DOHH2 (cell line): ENCODE data around the gene SMIM5.

Experiments used
- H3F3A ChIP-seq: fragments of 200-600 bp; sonication (generic), shearing (Covaris generic); 2 replicates; pipeline ENCODE4 v1.6.0; 2016; ENCODE audit warnings: antibody characterized with exemption, mild to moderate bottlenecking; ENCODE audit not compliant: control insufficient read depth, insufficient read depth
- H3K27ac ChIP-seq: fragments of 200-600 bp; sonication (generic); 2 replicates; pipeline ENCODE4 v1.5.1; 2014; ENCODE audit warnings: low read depth, mild to moderate bottlenecking, low read length, moderate library complexity
- H3K27me3 ChIP-seq: fragments of 200-600 bp; sonication (generic); 2 replicates; pipeline ENCODE4 v1.6.1; 2014; ENCODE audit warnings: mild to moderate bottlenecking, low read length, mixed read lengths; ENCODE audit not compliant: control insufficient read depth
- H3K36me3 ChIP-seq: fragments of 200-600 bp; sonication (generic); 2 replicates; pipeline ENCODE4 v1.6.1; 2014; ENCODE audit warnings: mild to moderate bottlenecking, low read length, moderate library complexity, mixed read lengths; ENCODE audit not compliant: control insufficient read depth
- H3K4me1 ChIP-seq: fragments of 200-600 bp; sonication (generic); 2 replicates; pipeline ENCODE4 v1.6.1; 2014; ENCODE audit warnings: mild to moderate bottlenecking, low read length, mixed read lengths; ENCODE audit not compliant: control insufficient read depth
- H3K4me2 ChIP-seq: fragments of 200-600 bp; sonication (generic); 2 replicates; pipeline ENCODE4 v1.6.0; 2014; ENCODE audit warnings: mild to moderate bottlenecking, low read length, moderate library complexity
- H3K4me3 ChIP-seq: fragments of 200-600 bp; sonication (generic); 2 replicates; pipeline ENCODE4 v1.5.1; 2014; ENCODE audit warnings: mild to moderate bottlenecking, low read length, mixed read lengths
- H3K79me2 ChIP-seq: fragments of 200-600 bp; sonication (generic); 2 replicates; pipeline ENCODE4 v1.6.1; 2014; ENCODE audit warnings: mild to moderate bottlenecking, low read length, mixed read lengths; ENCODE audit not compliant: control insufficient read depth
- H3K9me2 ChIP-seq: fragments of 200-600 bp; sonication (generic); replicated peaks from 2 replicates; pipeline ENCODE4 v1.6.1; 2014; ENCODE audit warnings: mild to moderate bottlenecking, low read length, mixed read lengths; ENCODE audit not compliant: control insufficient read depth
- H3K9me3 ChIP-seq: fragments of 200-600 bp; sonication (generic); 2 replicates; pipeline ENCODE4 v1.6.1; 2014; ENCODE audit warnings: antibody characterized with exemption, low read length, mixed read lengths; ENCODE audit not compliant: control insufficient read depth, insufficient read depth
- H4K20me1 ChIP-seq: fragments of 200-600 bp; sonication (generic); 2 replicates; pipeline ENCODE4 v1.6.0; 2014; ENCODE audit warnings: low read depth, mild to moderate bottlenecking, antibody characterized with exemption, low read length, moderate library complexity; ENCODE audit not compliant: control insufficient read depth, insufficient read depth
- EZH2phosphoT487 ChIP-seq: fragments of 200-600 bp; sonication (generic); IDR thresholded peaks from 2 replicates; pipeline ENCODE4 v1.6.1; 2017; ENCODE audit warnings: borderline replicate concordance, mild to moderate bottlenecking, antibody characterized with exemption, low read length, moderate library complexity, mixed read lengths
- TF ChIP-seq, protein P1 (sequence below): fragments of 200-600 bp; sonication (generic); IDR thresholded peaks from one replicate; pipeline ENCODE4 v1.5.1; 2014; ENCODE audit warnings: antibody characterized with exemption, mild to moderate bottlenecking, low read depth, low read length; ENCODE audit not compliant: poor library complexity, severe bottlenecking

SMIM5 gene

GRCh38 chr17:75623386-75623785 lies 9.8 kb upstream of the SMIM5 start:
- no peak for TF ChIP-seq EZH2phosphoT487
- TF ChIP-seq, protein P1, sequence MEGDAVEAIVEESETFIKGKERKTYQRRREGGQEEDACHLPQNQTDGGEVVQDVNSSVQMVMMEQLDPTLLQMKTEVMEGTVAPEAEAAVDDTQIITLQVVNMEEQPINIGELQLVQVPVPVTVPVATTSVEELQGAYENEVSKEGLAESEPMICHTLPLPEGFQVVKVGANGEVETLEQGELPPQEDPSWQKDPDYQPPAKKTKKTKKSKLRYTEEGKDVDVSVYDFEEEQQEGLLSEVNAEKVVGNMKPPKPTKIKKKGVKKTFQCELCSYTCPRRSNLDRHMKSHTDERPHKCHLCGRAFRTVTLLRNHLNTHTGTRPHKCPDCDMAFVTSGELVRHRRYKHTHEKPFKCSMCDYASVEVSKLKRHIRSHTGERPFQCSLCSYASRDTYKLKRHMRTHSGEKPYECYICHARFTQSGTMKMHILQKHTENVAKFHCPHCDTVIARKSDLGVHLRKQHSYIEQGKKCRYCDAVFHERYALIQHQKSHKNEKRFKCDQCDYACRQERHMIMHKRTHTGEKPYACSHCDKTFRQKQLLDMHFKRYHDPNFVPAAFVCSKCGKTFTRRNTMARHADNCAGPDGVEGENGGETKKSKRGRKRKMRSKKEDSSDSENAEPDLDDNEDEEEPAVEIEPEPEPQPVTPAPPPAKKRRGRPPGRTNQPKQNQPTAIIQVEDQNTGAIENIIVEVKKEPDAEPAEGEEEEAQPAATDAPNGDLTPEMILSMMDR = no peak
- Histone ChIP-seq H3K4me2 (no peak overlapping the region), H3F3A (no peaks in the 10 kb centered on the region), H3K27me3 (no peaks in the 10 kb centered on the region), H3K4me1 (peaks cover 16% of the 10 kb centered on the region), H3K9me3 (no peaks in the 10 kb centered on the region), H4K20me1 (no peaks in the 10 kb centered on the region), H3K4me3 (no peak overlapping the region), H3K79me2 (no peaks in the 10 kb centered on the region), H3K27ac (no peak overlapping the region), H3K9me2 (no peaks in the 10 kb centered on the region), H3K36me3 (peaks cover 16% of the 10 kb centered on the region)

- H3K4me3 ChIP-seq = no peak overlapping the region
- H3K9me2 ChIP-seq = no peaks in the 10 kb centered on the region
- no peak overlapping the region for H3K27ac ChIP-seq
- H3K4me2 ChIP-seq = no peak overlapping the region
- no peaks in the 10 kb centered on the region for H4K20me1 ChIP-seq
- H3K79me2 ChIP-seq = no peaks in the 10 kb centered on the region
- peaks cover 23% of the 10 kb centered on the region for H3K36me3 ChIP-seq
- no peak for TF ChIP-seq EZH2phosphoT487
- TF ChIP-seq, protein P1 = no peak
- peaks cover 16% of the 10 kb centered on the region for H3K4me1 ChIP-seq
- no peaks in the 10 kb centered on the region for H3F3A ChIP-seq
- no peaks in the 10 kb centered on the region for H3K9me3 ChIP-seq
- H3K27me3 ChIP-seq = no peaks in the 10 kb centered on the region
Observed at GRCh38 chr17:75624021-75624420, 9.2 kb upstream of the SMIM5 start.

GRCh38 chr17:75624714-75625345 lies 8.4 kb upstream of the SMIM5 start:
- Histone ChIP-seq H3K4me3 (no peak overlapping the region), H3K27ac (no peak overlapping the region), H3K36me3 (peaks cover 30% of the 10 kb centered on the region), H3K9me3 (no peaks in the 10 kb centered on the region), H3F3A (no peaks in the 10 kb centered on the region), H3K79me2 (no peaks in the 10 kb centered on the region), H4K20me1 (no peaks in the 10 kb centered on the region), H3K27me3 (no peaks in the 10 kb centered on the region), H3K4me1 (peaks cover 16% of the 10 kb centered on the region), H3K9me2 (no peaks in the 10 kb centered on the region), H3K4me2 (no peak overlapping the region)
- TF ChIP-seq, protein P1 = no peak
- TF ChIP-seq EZH2phosphoT487 = no peak
